GM06990 (cell line): ENCODE data around the gene EGR2.

Source experiments
- DNase-seq: peaks from one replicate; pipeline ENCODE4 v3.0.0-alpha.2; 2011; ENCODE audit not compliant: insufficient read length; ENCODE audit errors: extremely low read depth
- H3K27me3 ChIP-seq: replicated peaks from 2 replicates; pipeline ENCODE4 v1.6.0; 2011; ENCODE audit warnings: low read length; ENCODE audit not compliant: control insufficient read depth, insufficient read depth
- H3K36me3 ChIP-seq: 2 replicates; pipeline ENCODE4 v1.5.1; 2011; ENCODE audit warnings: low read length; ENCODE audit not compliant: control insufficient read depth, insufficient read depth
- H3K4me3 ChIP-seq: replicated peaks from 2 replicates; pipeline ENCODE4 v1.5.1; 2011; ENCODE audit warnings: low read depth, mild to moderate bottlenecking, control low read depth, low read length
- TF ChIP-seq, protein P1 (sequence below): IDR thresholded peaks from 2 replicates; pipeline ENCODE4 v1.5.1; 2011; ENCODE audit warnings: low read length, control low read depth, mild to moderate bottlenecking, inconsistent platforms; ENCODE audit not compliant: insufficient read depth, poor library complexity, severe bottlenecking

EGR2 gene

DNA sequence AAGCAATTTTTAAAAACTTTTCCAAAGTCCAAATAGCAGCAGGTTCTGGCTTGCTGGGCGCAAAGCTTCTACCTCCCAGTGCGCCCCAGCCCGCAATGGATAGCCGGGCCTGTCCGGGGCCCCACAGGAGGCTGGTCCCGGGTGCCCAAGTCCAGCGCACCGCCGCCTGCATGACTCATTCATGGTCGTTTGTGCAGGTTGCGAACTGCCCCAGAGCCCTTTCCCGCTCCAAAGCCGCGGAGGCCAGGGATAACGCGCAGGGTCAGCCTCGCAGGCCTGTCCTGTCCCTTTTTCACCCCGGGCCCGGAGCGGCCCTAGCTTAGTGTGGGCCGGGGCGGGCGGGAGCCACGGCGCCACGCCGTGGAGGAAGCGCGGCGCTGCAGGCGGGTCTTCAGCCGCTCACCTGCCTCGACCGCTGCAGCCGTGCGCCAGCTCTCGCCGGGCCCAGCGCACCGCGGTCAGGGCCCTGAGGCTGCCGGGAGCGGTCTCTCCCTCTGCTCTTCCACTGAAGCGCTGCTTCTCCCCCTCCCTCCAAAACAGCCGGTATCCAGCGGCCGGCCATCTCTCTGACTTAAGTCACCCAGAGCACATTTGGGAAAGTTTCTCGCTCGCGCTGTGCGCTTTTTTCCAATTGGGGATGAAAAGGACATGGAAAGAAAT lies 1.7 kb upstream of the EGR2 start:
- DNase-seq, result peak; percentile 88
- H3K4me3 ChIP-seq, result peak overlapping the region; percentile 68
- H3K36me3 ChIP-seq, result peaks cover 7% of the 10 kb centered on the region
- TF ChIP-seq, protein P1, sequence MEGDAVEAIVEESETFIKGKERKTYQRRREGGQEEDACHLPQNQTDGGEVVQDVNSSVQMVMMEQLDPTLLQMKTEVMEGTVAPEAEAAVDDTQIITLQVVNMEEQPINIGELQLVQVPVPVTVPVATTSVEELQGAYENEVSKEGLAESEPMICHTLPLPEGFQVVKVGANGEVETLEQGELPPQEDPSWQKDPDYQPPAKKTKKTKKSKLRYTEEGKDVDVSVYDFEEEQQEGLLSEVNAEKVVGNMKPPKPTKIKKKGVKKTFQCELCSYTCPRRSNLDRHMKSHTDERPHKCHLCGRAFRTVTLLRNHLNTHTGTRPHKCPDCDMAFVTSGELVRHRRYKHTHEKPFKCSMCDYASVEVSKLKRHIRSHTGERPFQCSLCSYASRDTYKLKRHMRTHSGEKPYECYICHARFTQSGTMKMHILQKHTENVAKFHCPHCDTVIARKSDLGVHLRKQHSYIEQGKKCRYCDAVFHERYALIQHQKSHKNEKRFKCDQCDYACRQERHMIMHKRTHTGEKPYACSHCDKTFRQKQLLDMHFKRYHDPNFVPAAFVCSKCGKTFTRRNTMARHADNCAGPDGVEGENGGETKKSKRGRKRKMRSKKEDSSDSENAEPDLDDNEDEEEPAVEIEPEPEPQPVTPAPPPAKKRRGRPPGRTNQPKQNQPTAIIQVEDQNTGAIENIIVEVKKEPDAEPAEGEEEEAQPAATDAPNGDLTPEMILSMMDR, result peak; percentile 71
- peaks cover 1% of the 10 kb centered on the region for H3K27me3 ChIP-seq

DNA sequence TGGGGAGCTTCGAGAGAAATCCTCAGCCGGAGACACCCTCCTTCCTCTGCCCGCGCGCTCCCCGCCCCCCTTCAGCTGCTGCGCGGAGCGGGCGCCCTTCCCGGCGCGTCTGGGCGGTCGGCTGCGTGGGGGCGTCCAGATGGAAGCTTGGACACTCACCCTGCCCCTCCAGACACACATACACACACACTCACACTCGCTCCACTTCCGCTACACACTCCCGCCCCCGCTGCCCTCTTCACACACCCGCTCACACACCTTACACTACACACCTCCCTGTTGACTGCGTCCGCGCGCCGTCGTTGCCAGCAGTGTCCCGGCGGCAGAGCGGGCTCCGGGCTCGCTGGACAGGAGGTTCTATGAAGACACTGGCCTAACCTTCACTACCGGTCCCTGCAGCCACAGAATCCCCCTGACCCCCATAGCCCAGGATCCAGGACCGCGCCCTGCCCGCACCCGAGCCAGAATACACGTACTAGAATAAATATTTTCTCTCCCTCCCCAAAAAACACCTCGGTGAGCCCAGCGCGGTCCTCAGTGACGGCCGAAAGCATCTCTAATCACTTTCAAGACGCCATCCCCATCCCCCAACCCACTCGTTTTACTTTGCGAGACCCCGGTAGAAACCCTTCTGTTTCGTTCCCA lies 1.1 kb upstream of the EGR2 start:
- Histone ChIP-seq H3K36me3 (peaks cover 7% of the 10 kb centered on the region), H3K27me3 (peaks cover 1% of the 10 kb centered on the region), H3K4me3 (peak overlapping the region; percentile 68)
- DNase-seq, result peak; percentile 77
- TF ChIP-seq, protein P1, result no peak

DNA sequence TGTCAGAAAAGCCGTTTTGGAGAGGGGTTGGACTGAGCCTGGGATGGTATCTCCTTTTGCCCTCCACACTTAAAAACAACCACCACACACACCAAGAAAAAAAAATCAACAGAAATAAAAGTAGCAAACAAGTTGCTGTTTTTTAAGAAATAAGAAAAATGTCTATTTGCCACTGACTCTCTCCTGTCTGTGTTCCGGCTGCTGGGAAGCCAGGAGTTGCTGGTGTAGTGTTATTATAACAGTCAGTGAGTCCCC lies 163 bp downstream of the EGR2 start:
- TF ChIP-seq, protein P1, result no peak
- no peak for DNase-seq
- peak overlapping the region; percentile 68 for H3K4me3 ChIP-seq
- H3K36me3 ChIP-seq, result peaks cover 7% of the 10 kb centered on the region
- H3K27me3 ChIP-seq, result peaks cover 1% of the 10 kb centered on the region

DNA sequence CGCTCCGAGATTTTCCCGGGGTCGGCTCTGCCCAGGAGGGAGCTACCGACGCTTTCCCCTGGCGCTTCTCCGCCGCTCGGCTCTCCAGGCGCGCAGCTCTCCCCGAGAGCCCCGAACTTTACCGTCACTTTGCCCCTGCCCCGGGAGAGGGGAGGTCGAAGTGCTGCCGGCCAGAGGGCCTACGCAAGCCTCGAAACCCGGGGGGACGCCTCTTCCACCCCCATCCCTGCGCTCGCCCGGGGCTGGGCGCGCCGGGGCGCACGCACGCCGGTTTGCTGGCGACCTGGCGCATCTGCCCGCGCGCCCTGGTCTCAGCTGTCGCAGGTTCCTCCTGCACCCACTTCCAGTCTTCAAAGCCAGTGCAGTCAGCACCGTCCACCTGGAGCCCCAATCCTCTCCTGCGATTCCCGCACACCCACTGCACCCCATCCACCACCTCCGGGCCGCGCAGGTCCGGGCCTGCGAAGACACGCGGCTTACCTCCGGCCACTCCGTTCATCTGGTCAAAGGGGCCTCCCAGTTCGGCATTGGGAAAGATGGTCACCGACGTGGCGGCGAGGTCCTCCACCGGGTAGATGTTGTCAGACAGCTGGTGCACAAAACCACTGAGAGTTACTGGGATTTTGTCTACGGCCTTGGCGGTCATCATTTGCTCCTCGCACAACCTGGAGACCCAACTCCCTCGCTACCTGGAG lies 638 bp downstream of the EGR2 start:
- Histone ChIP-seq H3K36me3 (peaks cover 7% of the 10 kb centered on the region), H3K4me3 (peak overlapping the region; percentile 68), H3K27me3 (no peaks in the 10 kb centered on the region; the same call in none of the 2 replicates)
- peak; percentile 63 for DNase-seq
- TF ChIP-seq, protein P1, result no peak

DNA sequence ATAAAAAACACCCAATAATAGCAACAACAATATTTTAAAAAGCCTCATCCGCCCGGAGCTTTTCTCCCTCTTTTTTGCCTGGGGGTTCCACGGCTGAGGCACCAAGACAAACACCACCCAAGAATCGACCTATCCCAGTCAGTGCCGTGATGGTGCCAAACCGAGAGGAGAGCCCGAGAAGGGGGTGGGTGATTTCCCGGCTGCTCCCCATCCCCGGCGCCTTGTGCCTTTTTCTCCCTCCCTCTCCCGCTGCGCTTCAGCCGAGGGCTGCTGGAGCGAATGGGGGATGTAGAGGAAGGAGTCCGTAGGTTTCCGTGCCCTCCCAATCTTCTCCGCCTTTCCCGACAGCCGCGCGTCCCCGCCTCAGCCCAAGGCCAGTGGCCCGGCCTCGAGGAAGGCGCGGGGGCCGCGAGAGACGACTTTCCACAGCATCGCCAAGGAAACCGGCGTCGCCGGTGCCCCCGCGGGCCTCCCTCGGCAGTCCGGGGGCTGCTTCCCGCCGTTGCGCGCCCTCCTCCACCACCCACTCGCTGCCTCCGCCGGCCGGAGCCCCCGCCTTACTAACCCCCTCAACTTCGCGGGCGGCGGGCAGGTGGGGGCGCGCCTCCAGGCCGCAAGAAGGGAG lies 1.3 kb downstream of the EGR2 start:
- DNase-seq, result no peak
- Histone ChIP-seq H3K27me3 (no peaks in the 10 kb centered on the region; the same call in 1 of the 2 replicates), H3K36me3 (peaks cover 7% of the 10 kb centered on the region), H3K4me3 (peak overlapping the region; percentile 68)
- TF ChIP-seq, protein P1, result no peak
